SU-DHL-6 (cell line): ENCODE data around the gene WDR5.

ENCODE experiments used
- H2AFZ ChIP-seq: fragments of 200-600 bp; sonication (generic); 2 replicates; pipeline ENCODE4 v1.6.1; 2014; ENCODE audit warnings: low read depth, mild to moderate bottlenecking, moderate library complexity, mixed read lengths, antibody characterized with exemption, low read length; ENCODE audit not compliant: severe bottlenecking
- H3F3A ChIP-seq: fragments of 200-600 bp; shearing (Covaris generic); 2 replicates; pipeline ENCODE4 v1.6.0; 2016; ENCODE audit warnings: antibody characterized with exemption, mild to moderate bottlenecking; ENCODE audit not compliant: insufficient read depth
- H3K27ac ChIP-seq: fragments of 200-600 bp; sonication (generic); 2 replicates; pipeline ENCODE4 v1.5.1; 2016; ENCODE audit warnings: low read depth, mild to moderate bottlenecking, low read length, moderate library complexity, mixed read lengths
- H3K27me3 ChIP-seq: fragments of 200-600 bp; sonication (generic), shearing (Covaris generic); 2 replicates; pipeline ENCODE4 v1.6.0; 2014; ENCODE audit warnings: mild to moderate bottlenecking, low read length
- H3K36me3 ChIP-seq: fragments of 200-600 bp; sonication (generic); 2 replicates; pipeline ENCODE4 v1.6.1; 2014; ENCODE audit warnings: mild to moderate bottlenecking, low read length, mixed read lengths
- H3K4me2 ChIP-seq: fragments of 300-600, 200-600 bp; shearing (Covaris generic), sonication (generic); 2 replicates; pipeline ENCODE4 v1.6.0; 2014; ENCODE audit warnings: low read length, low read depth, mild to moderate bottlenecking; ENCODE audit not compliant: poor library complexity, severe bottlenecking
- H3K4me3 ChIP-seq: fragments of 200-600 bp; sonication (generic); 2 replicates; pipeline ENCODE4 v1.5.1; 2014; ENCODE audit warnings: antibody characterized with exemption, low read length, mild to moderate bottlenecking, mixed read lengths; ENCODE audit not compliant: insufficient read depth, poor library complexity, severe bottlenecking
- H3K79me2 ChIP-seq: fragments of 200-600 bp; sonication (generic); 2 replicates; pipeline ENCODE4 v1.6.1; 2014; ENCODE audit warnings: mild to moderate bottlenecking, low read length, moderate library complexity; ENCODE audit not compliant: insufficient read depth
- H3K9ac ChIP-seq: fragments of 200-600 bp; sonication (generic); 2 replicates; pipeline ENCODE4 v1.7.0; 2014; ENCODE audit warnings: mild to moderate bottlenecking, low read length
- H3K9me2 ChIP-seq: fragments of 200-600 bp; sonication (generic); replicated peaks from 2 replicates; pipeline ENCODE4 v1.6.1; 2014; ENCODE audit warnings: low read length; ENCODE audit not compliant: insufficient read depth
- H3K9me3 ChIP-seq: fragments of 200-600 bp; sonication (generic); 2 replicates; pipeline ENCODE4 v1.6.1; 2014; ENCODE audit warnings: low read length, mixed read lengths; ENCODE audit not compliant: insufficient read depth
- H4K20me1 ChIP-seq: fragments of 200-600 bp; sonication (generic); 2 replicates; pipeline ENCODE4 v1.6.1; 2014; ENCODE audit warnings: low read depth, mild to moderate bottlenecking, antibody characterized with exemption, low read length, moderate library complexity, mixed read lengths
- CTCF ChIP-seq: fragments of 200-600 bp; sonication (generic); IDR thresholded peaks from one replicate; pipeline ENCODE4 v1.5.1; 2017; ENCODE audit warnings: antibody characterized with exemption, mild to moderate bottlenecking, low read length, moderate library complexity; ENCODE audit not compliant: insufficient read depth, poor library complexity, severe bottlenecking
- EZH2phosphoT487 ChIP-seq: fragments of 200-600 bp; sonication (generic), shearing (Covaris generic); conservative IDR thresholded peaks from 2 replicates; pipeline ENCODE4 v1.6.1; 2018; ENCODE audit warnings: mild to moderate bottlenecking, antibody characterized with exemption, low read length, moderate library complexity, mixed read lengths

WDR5 gene

DNA sequence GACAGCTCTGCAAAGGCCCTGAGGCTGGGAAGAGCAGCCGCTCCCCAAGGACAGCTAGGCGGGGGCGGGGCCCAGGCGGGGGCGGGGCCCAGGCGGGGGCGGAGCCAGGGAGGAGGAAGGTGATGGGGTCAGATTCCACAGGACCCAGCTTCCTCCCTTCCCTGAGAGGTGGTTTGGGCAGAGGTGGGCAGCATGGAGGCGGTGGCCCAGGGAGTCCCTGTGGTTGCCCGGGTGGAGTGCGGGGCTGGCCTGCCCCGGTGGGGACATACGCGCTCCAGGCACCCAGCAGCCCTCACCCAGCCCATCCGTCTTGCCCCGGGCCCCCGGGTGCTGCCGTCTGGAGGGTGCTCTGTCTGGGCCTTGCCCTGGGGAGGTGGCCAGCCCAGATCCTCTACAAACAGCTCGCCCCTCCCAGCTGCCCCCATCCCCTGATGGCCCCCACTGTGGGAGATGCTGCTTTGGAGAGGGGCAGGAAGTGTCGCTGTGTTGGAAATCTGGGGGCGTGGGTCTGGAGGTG lies 39.5 kb downstream of the WDR5 start:
- Histone ChIP-seq H3K9ac (no peak overlapping the region), H3K79me2 (no peaks in the 10 kb centered on the region), H3K27ac (no peak overlapping the region), H3K4me3 (no peak overlapping the region), H3K9me3 (no peaks in the 10 kb centered on the region), H3K36me3 (no peaks in the 10 kb centered on the region), H3K9me2 (no peaks in the 10 kb centered on the region), H2AFZ (no peak overlapping the region), H3K4me2 (no peak overlapping the region), H4K20me1 (no peaks in the 10 kb centered on the region), H3K27me3 (no peaks in the 10 kb centered on the region), H3F3A (no peaks in the 10 kb centered on the region)
- TF ChIP-seq CTCF (no peak), EZH2phosphoT487 (no peak)

DNA sequence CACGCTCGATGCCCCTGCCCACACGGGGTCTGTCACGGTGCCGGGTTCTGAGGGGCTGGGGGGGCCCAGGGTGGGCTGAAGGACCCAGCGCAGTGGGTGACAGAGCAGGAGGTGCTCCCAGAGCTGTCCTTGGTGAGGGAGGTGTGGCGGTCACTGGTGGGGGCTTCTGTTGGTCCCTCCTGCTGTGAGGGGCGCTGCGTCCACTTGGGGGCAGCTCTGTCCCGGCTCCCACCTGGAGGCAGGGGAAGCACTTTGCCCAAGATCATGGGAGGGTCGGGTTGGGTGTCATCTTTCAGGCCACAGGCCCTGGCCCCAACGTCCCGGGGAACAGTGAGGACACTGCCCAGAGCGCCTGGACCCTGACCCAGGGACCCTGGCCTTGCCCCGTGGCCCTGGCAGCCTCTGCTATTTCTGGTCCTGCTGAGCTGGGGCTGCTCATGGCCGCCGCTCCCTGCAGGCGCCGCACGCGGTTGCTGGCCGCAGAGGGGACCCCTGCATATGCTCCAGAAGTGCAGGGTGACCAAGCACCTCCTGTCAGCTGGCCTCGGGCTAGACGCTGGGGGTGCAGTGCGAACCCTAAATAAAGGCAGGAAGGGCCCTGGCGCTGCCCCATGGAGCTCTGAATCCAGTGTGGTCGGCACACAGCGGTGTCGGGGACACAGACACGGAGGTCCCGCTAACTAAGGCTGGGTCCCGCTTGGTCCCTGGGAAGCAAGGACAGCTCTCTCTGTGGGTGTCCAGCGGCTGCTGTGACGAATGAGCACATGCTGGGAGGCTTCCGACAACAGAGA lies 40.1 kb downstream of the WDR5 start:
- Histone ChIP-seq H4K20me1 (no peaks in the 10 kb centered on the region), H3K27ac (no peak overlapping the region), H3F3A (no peaks in the 10 kb centered on the region), H3K9me2 (no peaks in the 10 kb centered on the region), H3K4me2 (no peak overlapping the region), H2AFZ (no peak overlapping the region), H3K79me2 (no peaks in the 10 kb centered on the region), H3K36me3 (no peaks in the 10 kb centered on the region), H3K27me3 (no peaks in the 10 kb centered on the region), H3K9ac (no peak overlapping the region), H3K9me3 (no peaks in the 10 kb centered on the region), H3K4me3 (no peak overlapping the region)
- TF ChIP-seq CTCF (no peak), EZH2phosphoT487 (no peak)

DNA sequence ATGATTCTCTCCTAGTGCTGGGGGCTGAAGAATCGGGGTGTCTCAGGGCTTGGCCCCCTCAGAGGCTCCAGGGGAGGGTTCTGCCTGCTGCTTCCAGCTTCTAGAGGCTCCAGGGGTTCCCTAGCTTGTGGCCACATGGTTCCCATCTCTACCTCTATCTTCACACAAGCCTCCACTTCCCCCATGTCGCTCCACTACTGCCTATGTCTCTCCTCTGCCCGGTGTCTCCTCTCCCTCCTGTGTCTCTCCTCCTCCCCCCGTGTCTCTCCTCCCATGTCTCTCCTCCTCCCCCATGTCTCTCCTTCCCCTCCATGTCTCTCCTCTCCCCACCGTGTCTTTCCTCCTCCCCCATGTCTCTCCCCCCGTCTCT lies 40.7 kb downstream of the WDR5 start:
- Histone ChIP-seq H3K36me3 (no peaks in the 10 kb centered on the region), H3K4me2 (no peak overlapping the region), H3K27me3 (no peaks in the 10 kb centered on the region), H4K20me1 (no peaks in the 10 kb centered on the region), H3K27ac (no peak overlapping the region), H3K9me2 (no peaks in the 10 kb centered on the region), H3K9me3 (no peaks in the 10 kb centered on the region), H3F3A (no peaks in the 10 kb centered on the region), H3K4me3 (no peak overlapping the region), H3K9ac (no peak overlapping the region), H2AFZ (no peak overlapping the region), H3K79me2 (no peaks in the 10 kb centered on the region)
- TF ChIP-seq EZH2phosphoT487 (no peak), CTCF (no peak)
